Measurements from ENCODE around the gene WDFY4. TPM values are rescaled to one million over a fixed set of nuclear protein-coding genes. Genes with fewer than 3 reads are reported as not detected.

The WDFY4 gene
- total RNA-seq, 1 experiment from 2014 or later: 0.22 TPM

- H3K9me3 ChIP-seq (ENCODE audit: control insufficient read depth in 1 of 2, insufficient read depth in 1 of 2, low read depth in 1 of 2, low read length in 2 of 2): no peaks in the 10 kb centered on the region
- DNase-seq (ENCODE audit: low read depth, low spot score): no peak
- H3K4me2 ChIP-seq (ENCODE audit: low read length): no peak overlapping the region
- H4K20me1 ChIP-seq (ENCODE audit: insufficient read depth): no peaks in the 10 kb centered on the region
- intact Hi-C loops (cut with micrococcal nuclease): no loop called here
- peaks cover 79% of the 10 kb centered on the region for H3K27me3 ChIP-seq (ENCODE audit: insufficient read depth, low read length)
- no peaks in the 10 kb centered on the region for H3K79me2 ChIP-seq (ENCODE audit: insufficient read depth, low read length)
- POLR2A ChIA-PET: no interaction called here
- no peak overlapping the region for H3K27ac ChIP-seq (ENCODE audit: low read depth, low read length)
- CTCF ChIA-PET: no interaction called here
- TF ChIP-seq POLR2AphosphoS5 (IDR thresholded peaks at IDR 0.05; ENCODE audit: low read depth, low read length) (no peak), SRF (IDR thresholded peaks at IDR 0.05; ENCODE audit: low read depth) (no peak), ELF1 (IDR thresholded peaks at IDR 0.05; ENCODE audit: borderline replicate concordance, low read depth) (no peak), SP1 (IDR thresholded peaks at IDR 0.05; ENCODE audit: low read depth) (no peak), EZH2phosphoT487 (IDR thresholded peaks at IDR 0.05; ENCODE audit: borderline replicate concordance) (no peak), MAX (IDR thresholded peaks at IDR 0.05) (no peak), ZNF274 (IDR thresholded peaks at IDR 0.05; ENCODE audit: low read depth, low read length) (no peak), JUND (IDR thresholded peaks at IDR 0.05) (no peak), ATF3 (IDR thresholded peaks at IDR 0.05) (no peak), EZH2 (IDR thresholded peaks at IDR 0.05) (no peak), SIN3A (IDR thresholded peaks at IDR 0.05; ENCODE audit: low read depth) (no peak), POLR2A (IDR thresholded peaks at IDR 0.05; ENCODE audit: borderline replicate concordance, extremely low read depth, insufficient read depth, insufficient read length) (no peak), ZFX (IDR thresholded peaks at IDR 0.05) (no peak), EGR1 (IDR thresholded peaks at IDR 0.05; ENCODE audit: low read depth) (no peak), CEBPB (IDR thresholded peaks at IDR 0.05; ENCODE audit: low read depth) (no peak), ZBTB33 (IDR thresholded peaks at IDR 0.05; ENCODE audit: extremely low read depth, insufficient replicate concordance, low read length) (no peak), YY1 (IDR thresholded peaks at IDR 0.05; ENCODE audit: extremely low read depth, insufficient replicate concordance, low read depth, low read length) (no peak), TCF7L2 (IDR thresholded peaks at IDR 0.05; ENCODE audit: borderline replicate concordance, extremely low read depth, insufficient read depth, insufficient read length) (no peak)
- H2AFZ ChIP-seq (ENCODE audit: low read depth, low read length, poor library complexity, severe bottlenecking): no peak overlapping the region
- RAD21 ChIA-PET (ENCODE audit: low non-redundant PET in 1 of 2, low total read pairs in 2 of 2, uncharacterized antibody in 2 of 2, unreplicated experiment in 2 of 2): no interaction called here
- H3K9ac ChIP-seq (ENCODE audit: low read length): no peak overlapping the region
- H3K4me1 ChIP-seq (ENCODE audit: control insufficient read depth in 1 of 2, insufficient read depth in 2 of 2, low read length in 2 of 2): no peaks in the 10 kb centered on the region
- H3K4me3 ChIP-seq (replicated peaks in 1 of 2; ENCODE audit: low read depth in 1 of 2, low read length in 2 of 2): no peak overlapping the region
- BruUV-seq (replicated peaks): no TSS peak
- no peaks in the 10 kb centered on the region for H3K36me3 ChIP-seq (ENCODE audit: control insufficient read depth in 1 of 2, insufficient read depth in 2 of 2, low read length in 2 of 2)
- no peaks in the 10 kb centered on the region for H3K9me2 ChIP-seq (ENCODE audit: insufficient read depth)
- no peak for ATAC-seq
Observed at GRCh38 chr10:48725708-48726107, 41.0 kb downstream of the WDFY4 start.
